ENCODE results near the gene GLOD4.
A peak's percentile ranks its signal among the peaks of the same experiment; 100 is the strongest.

The GLOD4 gene

GRCh38 chr17:733743-734142, 48.3 kb downstream of the GLOD4 start:
- DNase-seq: peak; percentile 47

- DNase-seq: peak; percentile 47
Measured at GRCh38 chr17:732902-733720, 49.0 kb downstream of the GLOD4 start.

DNA sequence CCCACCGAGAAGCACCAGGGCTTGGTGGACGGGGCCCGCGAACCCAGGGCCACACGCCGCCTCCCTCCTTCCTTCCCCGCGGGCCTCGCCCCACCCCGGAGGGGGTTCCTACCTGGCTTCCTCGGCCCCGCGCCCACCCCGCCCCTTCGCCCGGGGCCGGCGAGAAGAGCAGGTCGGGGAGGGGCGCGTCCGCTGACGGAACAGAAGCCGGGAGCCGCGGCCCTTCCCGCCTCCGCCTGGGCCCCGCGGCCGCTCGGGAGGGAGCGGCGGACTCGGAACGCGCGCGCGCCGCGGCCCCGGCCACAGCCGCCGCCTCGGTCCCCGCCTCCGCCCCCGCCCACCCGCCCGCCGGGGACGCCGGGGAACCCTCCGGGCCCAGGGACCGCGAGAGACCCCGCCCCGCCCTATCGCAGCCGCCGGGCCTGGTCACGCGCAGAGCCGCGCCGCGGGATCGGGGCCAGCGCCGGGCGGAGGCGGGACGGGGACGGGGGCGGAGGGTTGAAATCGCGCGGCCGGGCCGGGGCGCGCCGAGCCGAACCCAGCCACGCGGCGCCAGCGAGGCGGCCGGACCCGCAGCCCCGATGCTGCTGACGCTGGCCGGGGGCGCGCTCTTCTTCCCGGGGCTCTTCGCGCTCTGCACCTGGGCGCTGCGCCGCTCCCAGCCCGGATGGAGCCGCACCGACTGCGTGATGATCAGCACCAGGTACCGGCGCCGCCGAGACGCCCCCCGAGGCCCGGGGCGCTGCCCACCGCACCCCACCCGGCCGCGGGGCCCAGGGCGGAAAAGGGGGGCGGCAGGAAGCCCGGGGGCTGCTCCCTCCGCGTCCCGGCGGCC, 49.8 kb downstream of the GLOD4 start, which contains the start of gene TLCD3A:
TSS of gene TLCD3A (plus strand) at position 530 of the 835 bp plus-strand sequence. CDS start at position 582, 52 bp downstream.
- DNase-seq: no peak

DNA sequence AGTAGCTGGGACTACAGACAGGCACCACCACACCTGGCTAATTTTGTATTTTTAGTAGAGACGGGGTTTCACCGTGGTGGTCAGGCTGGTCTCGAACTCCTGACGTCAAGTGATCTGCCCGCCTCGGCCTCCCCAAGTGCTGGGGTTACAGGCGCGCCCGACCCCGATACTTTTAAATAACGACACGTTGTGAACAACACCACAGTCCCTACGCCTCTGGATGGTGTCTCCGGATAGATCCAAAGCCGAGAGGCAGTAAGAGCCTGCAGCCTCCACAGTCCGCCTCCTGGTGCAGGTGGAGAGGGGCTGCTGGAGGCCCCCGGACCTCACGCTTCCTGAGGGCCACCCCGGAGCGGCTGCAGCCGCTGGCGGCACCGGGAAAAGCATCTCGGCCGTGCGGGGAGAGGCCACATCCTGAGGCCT, 50.4 kb downstream of the GLOD4 start:
- no peak for DNase-seq

GRCh38 chr17:728911-729310, 53.2 kb downstream of the GLOD4 start:
- DNase-seq: no peak

DNA sequence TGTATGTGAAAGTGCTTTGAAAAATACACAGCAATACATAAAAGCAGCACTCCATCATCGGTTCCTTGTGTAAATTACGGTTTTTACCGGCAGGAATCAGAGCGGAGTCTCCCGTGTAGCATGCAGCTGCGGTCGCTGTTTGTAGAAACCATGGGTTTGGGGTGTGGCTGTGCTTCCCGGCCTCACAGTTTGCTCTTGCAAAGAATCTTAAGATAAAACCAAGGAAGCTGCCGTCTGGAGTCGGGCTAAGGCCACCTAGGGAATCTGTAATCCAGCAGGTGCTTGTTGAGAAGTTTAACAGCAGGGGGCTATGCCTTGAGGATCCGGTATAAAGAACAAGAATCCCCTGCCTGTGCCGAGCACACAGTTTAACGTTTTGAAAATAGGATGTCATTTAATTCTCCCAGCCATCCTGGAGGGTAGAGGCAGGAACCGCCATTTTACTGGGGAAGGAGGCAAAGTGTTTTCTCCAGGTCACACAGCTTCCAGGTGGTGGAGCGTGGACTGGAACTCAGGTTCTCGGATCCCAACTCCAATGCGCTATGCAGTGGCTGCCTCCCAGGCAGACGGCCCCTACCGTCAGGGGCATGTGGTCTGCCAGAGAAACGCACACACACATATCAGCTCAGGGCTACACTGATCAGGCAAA, 55.7 kb downstream of the GLOD4 start:
- no peak for DNase-seq

DNA sequence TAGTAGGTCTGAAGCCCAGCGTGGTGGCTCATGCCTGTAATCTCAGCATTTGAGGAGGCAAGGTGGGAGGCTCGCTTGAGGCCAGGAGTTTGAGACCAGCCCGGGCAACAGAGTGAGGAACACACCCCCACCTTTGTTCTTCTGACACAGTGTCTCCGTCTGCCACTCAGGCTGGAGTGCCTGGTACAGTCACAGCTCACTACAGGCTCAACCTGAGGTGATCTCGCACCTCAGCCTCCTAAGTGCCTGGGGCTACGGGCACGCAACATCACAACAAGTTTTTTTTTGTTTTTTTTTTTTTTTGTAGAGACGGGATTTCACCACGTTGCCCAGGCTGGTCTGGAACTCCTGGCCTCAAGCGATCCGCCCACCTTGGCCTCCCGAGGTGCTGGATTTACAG, 56.3 kb downstream of the GLOD4 start:
- no peak for DNase-seq

DNA sequence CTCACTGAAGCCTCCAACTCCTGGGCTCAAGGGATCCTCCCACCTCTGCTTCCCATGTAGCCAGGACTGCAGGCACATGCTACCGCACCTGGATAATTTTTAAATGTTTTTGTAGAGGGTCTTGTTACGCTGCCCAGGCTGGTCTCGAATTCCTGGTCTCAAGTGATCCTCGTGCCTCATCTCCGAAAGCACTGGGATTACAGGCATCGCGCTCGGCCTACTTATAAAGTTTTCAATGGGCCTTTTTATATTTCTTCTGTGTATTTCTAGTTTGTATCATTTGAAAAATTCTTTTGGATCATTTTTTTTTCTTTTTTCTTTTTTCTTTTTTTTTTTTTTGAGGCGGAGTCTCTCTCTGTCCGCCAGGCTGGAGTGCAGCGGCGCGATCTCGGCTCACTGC, 57.0 kb downstream of the GLOD4 start:
- DNase-seq: no peak

DNA sequence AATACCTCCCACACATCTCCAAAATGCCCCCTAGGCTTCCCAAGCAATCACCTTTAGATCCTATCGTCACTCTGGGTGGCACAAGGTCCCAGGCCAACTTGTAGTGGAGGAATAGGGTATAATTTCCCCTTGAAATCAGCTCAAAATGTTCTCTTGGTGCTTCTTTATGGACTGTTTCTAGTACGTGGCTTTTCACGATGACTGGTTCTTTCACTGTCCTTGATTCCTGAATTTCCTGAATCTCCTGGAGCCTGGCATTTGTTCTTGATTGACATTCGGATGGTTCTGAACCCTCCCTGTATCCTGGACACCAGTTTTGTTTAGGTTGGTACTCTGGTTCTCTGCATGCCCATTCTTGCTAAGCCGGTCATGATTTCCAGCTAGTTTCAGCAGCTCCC, 60.5 kb downstream of the GLOD4 start:
- no peak for DNase-seq

- no peak for DNase-seq
Measured at GRCh38 chr17:720706-721539, 61.2 kb downstream of the GLOD4 start.

DNA sequence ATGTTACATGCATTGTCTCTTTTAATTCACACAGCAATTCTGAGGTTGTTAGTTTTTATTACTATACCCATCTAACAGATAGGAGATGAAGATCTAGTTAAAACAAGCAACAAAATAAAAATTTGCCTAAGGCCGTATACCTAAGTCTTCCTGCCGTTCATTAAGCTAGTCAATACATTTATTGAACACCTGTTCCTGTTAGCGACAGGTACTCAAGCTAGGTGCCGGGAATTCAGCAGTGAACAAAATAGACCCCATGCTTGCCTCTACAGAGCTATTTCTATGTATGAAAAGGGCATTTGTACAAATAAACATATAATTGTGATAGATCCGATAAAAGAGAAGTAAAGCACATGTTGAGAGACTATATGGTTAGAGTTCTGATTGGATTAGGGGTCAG, 64.0 kb downstream of the GLOD4 start:
- DNase-seq: no peak
